Stimulated activated CD4-positive, alpha-beta T cell treated with anti-CD3 and anti-CD28 coated beads, Interleukin-12 subunit alpha, Interleukin-12 subunit beta, amount 100 ng/mL, for 24 hours (primary cell): ENCODE measurements around the gene FNBP1.

Source experiments
- DNase-seq, 2 experiments: peaks; one replicate each; pipeline ENCODE4 v3.0.0-alpha.2; 2020; ENCODE audit warnings: low read depth in 2 of 2

The FNBP1 gene

DNA sequence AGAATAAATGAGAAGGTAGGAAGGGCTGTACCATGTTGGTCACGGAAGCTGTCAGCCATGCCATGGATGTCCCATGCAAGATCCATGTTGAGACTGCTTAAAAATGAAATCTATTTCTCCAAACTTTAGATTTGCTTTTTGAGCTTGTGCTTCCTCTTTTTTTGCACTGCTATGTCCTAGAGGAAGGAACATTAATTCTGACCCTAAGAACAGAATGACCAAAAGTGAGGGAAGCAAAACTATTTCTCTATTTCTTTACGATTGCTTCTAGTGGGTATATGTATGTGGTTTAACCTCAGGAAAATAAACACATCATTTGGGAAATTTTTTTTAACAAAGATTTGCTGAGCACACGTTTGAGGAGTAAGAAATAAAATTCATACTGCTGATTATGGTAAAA lies 123.1 kb downstream of the FNBP1 start:
- no peak for DNase-seq

GRCh38 chr9:129919277-129919676 lies 123.7 kb downstream of the FNBP1 start:
- DNase-seq, result no peak

GRCh38 chr9:129918296-129918950 lies 124.6 kb downstream of the FNBP1 start:
- DNase-seq, result no peak

DNA sequence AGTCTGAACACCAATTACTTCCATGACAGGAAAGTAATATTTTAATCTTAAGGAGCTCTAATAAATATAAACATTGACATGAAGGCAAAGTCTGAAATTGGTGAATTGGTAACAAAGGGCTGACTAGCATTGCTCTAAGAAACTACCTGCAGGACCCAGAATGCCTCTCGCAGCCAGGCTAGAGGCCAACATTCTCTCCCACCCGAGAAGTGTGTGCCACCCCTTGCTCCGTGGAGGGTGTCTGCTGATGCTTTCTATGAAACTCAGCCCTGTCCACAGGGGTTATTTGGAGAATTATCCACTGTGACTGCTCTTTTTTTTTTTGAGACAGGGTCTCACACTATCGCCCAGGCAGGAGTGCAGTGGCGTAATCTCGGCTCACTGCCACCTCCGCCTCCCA lies 126.3 kb downstream of the FNBP1 start:
- no peak for DNase-seq

DNA sequence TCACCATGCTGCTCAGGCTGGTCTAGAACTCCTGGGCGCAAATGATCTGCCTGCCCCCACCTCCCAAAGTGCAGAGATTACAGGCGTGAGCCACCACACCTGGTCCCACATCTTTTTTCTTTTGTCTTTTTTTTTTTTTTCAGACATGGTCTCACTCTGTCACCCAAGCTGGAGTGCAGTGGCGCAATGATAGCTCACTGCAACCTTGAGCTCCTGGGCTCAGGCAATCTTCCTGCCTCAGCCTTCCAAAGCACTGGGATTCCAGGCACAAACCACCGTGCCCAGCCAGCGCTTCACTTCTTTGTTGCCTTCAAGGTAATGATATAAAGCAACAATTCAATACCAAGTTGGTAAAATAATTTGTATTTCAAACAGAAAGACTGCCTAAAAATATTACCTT lies 128.9 kb downstream of the FNBP1 start:
- DNase-seq, result no peak

GRCh38 chr9:129910628-129911567 lies 132.1 kb downstream of the FNBP1 start:
- no peak for DNase-seq

GRCh38 chr9:129909851-129910250 lies 133.1 kb downstream of the FNBP1 start:
- no peak for DNase-seq

DNA sequence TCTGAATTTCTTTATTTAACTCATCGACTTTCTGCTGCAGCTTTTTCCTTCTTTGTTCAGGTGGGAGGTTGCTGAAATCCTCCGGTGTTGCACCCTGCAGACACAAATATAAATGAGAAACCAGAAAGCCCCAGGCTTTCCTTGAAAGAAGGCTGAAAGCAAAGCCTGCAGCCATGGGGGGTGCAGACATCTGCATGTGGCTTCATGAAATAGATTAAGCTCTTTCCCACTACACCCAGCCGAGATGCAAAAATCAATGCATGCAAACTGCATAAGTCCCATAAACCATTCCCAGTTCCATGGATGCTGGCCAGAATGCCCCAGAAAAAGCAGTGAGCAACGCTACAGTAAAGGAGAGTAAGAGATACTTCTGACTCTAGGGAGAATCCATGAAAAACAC lies 134.1 kb downstream of the FNBP1 start:
- DNase-seq, result no peak

DNA sequence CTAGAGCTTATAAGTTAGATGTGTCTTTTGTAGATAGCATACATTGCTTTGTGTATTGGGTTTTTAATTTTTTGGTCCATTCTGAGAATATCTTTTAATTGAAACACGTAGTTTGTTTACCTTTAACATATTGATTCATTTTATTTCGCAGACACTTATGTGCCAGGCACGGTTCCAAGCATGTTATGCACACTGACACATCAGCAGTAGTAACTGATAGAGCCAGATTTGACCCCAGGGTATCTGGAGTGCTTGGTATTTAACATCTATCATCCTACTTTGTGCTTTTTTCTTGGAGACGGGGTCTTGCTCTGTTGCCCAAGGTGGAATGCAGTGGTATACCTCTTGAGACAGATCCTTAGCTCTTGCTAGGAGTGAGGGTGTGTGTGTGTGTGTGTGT lies 135.8 kb downstream of the FNBP1 start:
- no peak for DNase-seq

GRCh38 chr9:129906298-129906697 lies 136.7 kb downstream of the FNBP1 start:
- DNase-seq, result no peak

GRCh38 chr9:129904734-129905133 lies 138.3 kb downstream of the FNBP1 start:
- no peak for DNase-seq

- DNase-seq, result no peak
Measured at GRCh38 chr9:129902740-129903134, 140.3 kb downstream of the FNBP1 start.

DNA sequence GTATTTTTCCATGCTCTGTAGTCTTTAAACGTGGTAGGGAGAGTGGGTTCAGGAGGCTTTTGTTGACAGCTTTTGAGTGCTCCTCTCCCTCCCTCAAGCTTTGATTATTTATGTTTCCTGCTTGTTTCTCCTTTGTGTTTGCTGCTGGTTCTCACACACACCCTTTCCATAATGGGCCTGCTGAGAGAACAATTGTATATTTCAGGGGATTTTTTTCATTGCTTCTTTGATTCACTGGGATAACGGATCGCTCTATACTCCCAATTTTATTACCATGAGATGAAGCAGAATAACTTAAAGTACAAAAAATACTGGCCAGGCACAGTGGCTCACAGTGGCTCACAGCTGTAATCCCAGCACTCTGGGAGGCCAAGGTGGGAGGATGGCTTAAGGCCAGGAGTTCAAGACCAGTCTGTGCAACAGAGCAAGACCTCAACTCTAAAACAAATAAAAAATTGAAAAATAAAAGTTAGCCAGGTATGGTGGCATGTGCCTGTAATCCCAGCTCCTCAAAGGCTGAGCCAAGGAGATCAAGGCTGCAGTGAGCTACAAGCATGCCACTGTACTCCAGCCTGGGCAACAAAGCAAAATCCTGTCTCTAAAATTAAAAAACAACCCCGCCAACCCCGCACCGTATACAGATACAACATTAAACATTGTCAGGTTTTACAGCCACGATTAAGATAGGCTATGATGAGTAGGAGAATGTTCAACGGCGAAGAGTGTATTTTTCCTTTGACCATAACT lies 140.8 kb downstream of the FNBP1 start:
- no peak for DNase-seq

DNA sequence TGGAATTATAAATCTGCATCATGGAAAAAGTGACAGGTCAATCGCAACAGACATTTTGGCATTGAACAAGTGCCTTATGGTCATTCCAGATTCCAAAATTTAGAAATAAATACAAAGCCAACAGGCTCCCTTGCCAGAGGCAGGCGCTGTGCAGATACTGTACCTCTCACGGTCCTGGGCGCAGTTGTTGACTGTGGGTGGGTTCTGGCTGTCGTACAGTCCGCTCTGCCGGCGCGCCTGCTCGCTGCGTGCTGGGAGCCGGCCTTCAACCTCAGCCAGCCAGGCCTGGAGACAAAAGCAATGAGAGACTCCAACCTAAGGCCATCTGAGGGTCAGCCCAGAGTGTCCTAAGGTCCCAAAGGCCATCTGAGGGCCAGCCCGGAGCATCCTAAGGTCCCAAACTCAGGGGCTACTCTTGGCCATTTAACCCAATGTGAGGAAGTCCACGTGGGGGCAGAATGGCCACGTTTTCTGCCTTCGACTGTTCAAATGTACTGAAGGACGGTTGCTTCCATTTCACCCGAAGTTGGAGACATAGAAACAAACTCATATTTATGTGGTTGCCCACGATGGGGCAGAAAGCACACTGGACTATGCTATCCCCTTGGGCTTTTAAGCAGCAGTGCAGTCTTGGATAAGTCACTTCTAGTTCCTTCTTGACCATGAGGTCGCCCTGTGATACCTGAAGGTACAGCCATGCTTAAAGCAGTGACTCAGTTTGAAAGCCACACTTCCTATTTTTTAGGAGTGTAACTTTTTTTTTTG lies 142.5 kb downstream of the FNBP1 start:
- no peak for DNase-seq

GRCh38 chr9:129899620-129900019 lies 143.4 kb downstream of the FNBP1 start:
- DNase-seq, result no peak

DNA sequence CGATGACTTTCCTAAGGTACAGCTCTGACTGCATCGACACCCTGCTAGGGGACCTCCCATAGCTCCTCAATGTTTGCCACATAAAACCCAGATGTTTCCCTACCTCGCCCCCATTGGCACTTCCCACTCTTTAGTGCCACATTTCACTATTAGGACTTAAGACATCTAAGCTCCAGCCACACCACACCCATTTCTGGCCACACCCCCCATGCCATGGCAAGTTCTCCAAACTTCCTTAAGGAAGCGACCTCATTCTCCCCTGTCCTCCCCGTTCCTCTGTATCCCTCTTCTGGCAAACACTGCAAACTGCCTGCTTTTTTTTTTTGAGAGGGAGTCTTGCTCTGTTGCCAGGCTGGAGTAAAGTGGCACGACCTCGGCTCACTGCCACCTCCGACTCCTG lies 144.8 kb downstream of the FNBP1 start:
- no peak for DNase-seq

DNA sequence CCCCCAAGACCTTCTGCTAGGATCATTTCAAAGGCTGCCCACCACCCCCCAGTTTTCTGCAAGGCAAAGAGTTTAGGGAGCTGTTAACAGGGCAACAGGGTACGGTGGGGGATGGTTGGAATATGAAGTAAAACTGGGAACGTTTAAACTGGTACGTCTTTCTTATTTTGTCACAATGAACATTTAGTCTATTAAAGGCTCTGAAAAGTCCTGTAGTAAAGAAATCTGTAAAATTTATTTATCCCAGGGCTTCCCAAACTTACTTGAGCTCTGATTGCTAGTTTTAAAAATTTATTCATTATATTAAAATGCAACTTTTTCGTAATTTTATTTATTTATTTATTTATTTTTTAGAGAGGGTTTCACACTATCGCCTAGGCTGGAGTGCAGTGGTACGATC lies 145.7 kb downstream of the FNBP1 start:
- no peak for DNase-seq

- DNase-seq, result no peak
Measured at GRCh38 chr9:129895376-129896268, 147.4 kb downstream of the FNBP1 start.

GRCh38 chr9:129894120-129894823 lies 148.7 kb downstream of the FNBP1 start:
- no peak for DNase-seq

- DNase-seq, result no peak
Measured at GRCh38 chr9:129891569-129891968, 151.4 kb downstream of the FNBP1 start.
